MG63 (cell line): ENCODE measurements around the gene LAIR2. TPM values are rescaled to one million over a fixed set of nuclear protein-coding genes. Genes with fewer than 3 reads are reported as not detected.
"Not testable (repeated sequence)": the region's sequence is repeated elsewhere in the genome, so short reads cannot be mapped to it uniquely, and the experiment has no call there.

Experiments
- DNase-seq: peaks from one replicate; pipeline ENCODE4 v3.0.0-alpha.2; 2020
- H3K27me3 ChIP-seq: fragments of 250-450 bp; sonication (Bioruptor Pico); 2 replicates; pipeline ENCODE4 v1.5.1; 2020; ENCODE audit warnings: mild to moderate bottlenecking, moderate library complexity
- H3K36me3 ChIP-seq: fragments of 250-450 bp; sonication (Bioruptor Pico); 2 replicates; pipeline ENCODE4 v1.5.1; 2020; ENCODE audit warnings: mild to moderate bottlenecking, moderate library complexity
- H3K4me3 ChIP-seq: fragments of 250-450 bp; sonication (Bioruptor Pico); 2 replicates; pipeline ENCODE4 v1.5.1; 2020; ENCODE audit warnings: mild to moderate bottlenecking, moderate library complexity
- H3K9me3 ChIP-seq: fragments of 250-450 bp; sonication (Bioruptor Pico); 2 replicates; pipeline ENCODE4 v1.5.1; 2020; ENCODE audit warnings: mild to moderate bottlenecking, moderate library complexity
- total RNA-seq: library from RNA; depleted of rRNA; stranded (reverse); fragments of >200 nt; shearing (Covaris generic); gene quantifications from 2 replicates; pipeline ENCODE4 v1.2.3, GENCODE V29; 2014; ENCODE audit warnings: low replicate concordance

Gene LAIR2
- total RNA-seq, 1 experiment from 2014 or later: not detected

DNA sequence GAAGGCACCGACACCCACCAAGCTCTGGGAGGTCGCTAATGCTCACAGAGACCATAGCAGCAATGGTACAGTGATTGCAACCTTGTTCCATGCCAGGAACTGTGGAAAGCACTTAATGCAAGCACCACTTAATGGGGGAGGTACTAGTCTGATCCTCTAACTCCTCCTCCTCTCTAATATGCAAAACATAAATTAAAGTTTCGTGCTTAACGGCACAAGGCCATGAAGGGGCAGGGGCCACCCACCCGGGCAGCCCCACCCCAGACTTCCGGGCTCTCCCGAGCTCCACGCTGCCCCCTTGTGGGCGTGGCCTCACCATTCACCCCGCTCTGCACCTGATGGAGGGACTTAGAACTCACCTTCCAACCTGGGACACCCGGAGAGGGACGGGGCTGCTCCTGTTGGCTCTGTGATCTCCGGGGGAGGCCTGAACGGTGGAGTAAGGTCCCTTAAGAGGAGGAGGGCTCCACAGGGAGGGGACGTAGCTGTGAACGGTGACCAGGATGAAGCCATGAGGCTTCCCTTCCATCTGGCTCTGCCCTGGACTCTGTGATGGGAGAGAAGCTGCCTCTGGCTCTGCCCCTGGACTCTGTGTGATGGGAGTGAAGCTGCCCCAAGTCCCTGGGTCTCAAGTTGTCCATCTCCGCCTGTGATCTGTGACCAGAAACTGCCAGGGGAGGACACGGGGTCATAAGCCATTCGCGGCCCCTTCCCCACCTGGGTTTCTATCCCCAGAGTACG lies 6.7 kb downstream of the LAIR2 start:
- not testable (repeated sequence) for DNase-seq, H3K4me3 ChIP-seq, H3K36me3 ChIP-seq, H3K27me3 ChIP-seq, H3K9me3 ChIP-seq

DNA sequence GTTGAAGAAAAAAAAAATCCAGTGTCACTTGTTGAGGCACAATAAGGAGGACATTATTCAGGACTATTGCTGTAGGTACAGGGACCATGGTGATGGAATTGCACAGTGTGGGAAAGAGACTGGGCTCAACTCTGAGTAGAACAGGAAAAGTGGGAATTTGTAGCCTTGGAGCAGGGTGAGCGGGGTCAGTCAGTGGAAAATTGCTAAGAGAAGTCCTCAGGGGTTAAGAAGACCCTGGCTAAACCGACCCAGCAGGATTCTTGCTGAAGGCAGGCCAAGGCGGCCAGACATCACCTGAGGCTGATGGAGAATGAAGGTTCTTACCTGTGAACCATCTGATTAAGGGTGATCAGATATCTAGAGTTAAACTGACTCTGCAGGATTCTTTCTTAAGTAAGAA lies 12.5 kb downstream of the LAIR2 start:
- H3K36me3 ChIP-seq: no peaks in the 10 kb centered on the region
- no peaks in the 10 kb centered on the region; the same call in 1 of the 2 replicates for H3K9me3 ChIP-seq
- DNase-seq: no peak
- no peak overlapping the region for H3K4me3 ChIP-seq
- H3K27me3 ChIP-seq: peaks cover 8% of the 10 kb centered on the region

DNA sequence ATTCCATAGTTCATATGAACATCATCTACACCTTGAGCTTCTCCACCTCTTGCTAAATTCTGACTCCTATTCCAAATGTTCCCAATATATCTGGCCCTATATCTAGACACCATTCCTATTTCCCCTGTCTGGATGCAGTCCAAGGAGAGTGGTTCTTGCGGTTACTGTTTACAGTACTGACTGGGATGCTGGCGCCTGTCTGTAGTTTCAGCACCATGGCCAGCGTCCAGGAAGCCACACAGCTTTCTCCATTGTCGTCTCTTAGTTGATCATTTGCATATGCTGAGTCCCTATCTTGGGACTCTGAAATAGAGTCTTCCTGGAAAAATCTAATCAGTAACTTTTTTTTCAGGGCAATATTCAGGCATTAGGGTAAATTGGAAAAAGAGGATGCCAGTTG lies 14.9 kb downstream of the LAIR2 start:
- Histone ChIP-seq H3K36me3 (no peaks in the 10 kb centered on the region), H3K4me3 (no peak overlapping the region), H3K9me3 (no peaks in the 10 kb centered on the region; the same call in 1 of the 2 replicates), H3K27me3 (peaks cover 9% of the 10 kb centered on the region)
- DNase-seq: peak; percentile 62

DNA sequence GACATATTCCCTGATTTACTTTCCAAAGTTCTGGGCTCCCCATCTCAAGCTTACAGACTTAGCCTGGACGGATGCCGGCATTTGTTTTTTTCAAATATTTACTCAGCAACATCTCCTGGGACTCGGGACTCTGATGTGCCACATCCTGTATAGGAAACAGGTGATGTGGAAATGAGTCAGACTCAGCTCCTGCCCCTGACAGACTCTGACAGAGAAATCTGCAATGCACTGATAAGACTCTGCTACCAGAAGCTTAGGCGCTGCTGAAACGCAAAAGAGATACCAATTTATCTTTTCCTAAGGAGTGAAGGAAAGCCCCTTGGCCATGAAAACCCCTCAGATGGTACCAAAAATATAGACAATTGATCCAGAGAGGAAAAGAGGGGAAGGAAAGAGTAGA lies 16.2 kb downstream of the LAIR2 start:
- H3K36me3 ChIP-seq: no peaks in the 10 kb centered on the region
- no peak for DNase-seq
- H3K27me3 ChIP-seq: peaks cover 9% of the 10 kb centered on the region
- H3K9me3 ChIP-seq: no peaks in the 10 kb centered on the region; the same call in 1 of the 2 replicates
- no peak overlapping the region for H3K4me3 ChIP-seq

DNA sequence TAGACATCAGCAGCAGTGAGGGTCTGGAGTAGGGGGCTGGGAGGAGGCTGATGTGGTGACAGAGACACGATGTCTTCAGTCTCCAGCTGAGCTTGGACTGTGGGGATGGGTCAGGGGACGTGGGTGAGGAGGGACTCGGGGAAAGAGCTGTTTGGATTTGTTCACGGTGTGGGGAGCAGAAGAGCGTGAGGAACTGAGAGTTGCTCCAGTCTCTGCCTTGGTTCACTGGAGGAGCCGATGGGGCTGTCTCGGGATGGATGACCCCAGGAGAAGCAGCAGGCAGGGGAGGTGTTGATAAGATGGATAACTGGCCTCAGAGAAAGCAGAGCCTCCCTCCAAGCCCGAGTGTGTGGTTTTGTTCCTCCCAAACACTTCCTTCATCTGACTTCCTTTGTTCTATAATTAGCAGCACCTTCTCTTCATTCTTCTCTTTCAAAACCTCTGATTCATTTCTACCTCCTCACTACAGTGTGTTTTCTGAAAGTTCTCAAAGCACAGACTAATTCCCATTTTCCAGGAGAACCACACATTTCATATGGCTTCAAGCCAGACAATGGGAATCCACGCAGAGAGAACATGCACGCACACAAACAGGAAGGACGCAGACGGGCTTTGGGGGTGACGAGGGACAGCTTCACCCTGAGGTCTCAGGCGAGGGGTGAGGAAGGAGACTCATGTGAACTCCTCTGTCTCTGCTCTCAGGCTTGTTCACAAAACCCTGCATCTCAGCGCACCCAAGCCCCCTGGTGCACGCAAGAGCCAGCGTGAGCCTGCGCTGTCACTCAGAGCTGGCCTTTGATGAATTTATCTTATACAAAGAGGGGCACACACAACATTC lies 18.6 kb downstream of the LAIR2 start:
- Histone ChIP-seq H3K9me3 (no peaks in the 10 kb centered on the region; the same call in 1 of the 2 replicates), H3K4me3 (no peak overlapping the region), H3K36me3 (no peaks in the 10 kb centered on the region), H3K27me3 (peaks cover 7% of the 10 kb centered on the region)
- no peak for DNase-seq

DNA sequence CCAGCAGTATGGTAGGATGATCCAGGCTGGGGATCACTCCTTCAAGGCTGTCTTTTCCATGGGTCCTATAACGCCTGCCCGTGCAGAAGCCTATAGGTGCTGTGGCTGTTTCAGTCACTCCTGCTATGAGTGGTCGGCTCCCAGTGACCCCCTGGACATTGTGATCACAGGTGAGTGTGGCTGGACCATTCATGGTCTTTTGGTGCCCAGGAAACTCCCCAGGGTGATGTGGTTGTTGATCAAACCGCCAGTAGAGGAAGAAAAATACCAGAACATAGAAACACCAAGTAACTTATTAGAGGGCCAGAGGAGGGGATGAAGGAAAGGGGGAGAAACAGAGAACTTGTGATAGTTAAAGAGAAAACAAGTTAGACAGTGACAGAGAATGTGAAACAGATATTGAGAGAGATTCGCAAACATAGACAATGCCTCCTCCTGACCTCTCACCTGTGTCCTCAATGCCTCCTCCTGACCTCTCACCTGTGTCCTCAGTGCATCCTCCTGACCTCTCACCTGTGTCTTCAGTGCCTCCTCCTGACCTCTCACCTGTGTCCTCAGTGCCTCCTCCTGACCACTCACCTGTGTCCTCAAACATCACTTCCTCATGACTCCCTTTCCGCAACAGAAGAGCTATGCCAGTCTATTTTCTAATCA lies 19.4 kb downstream of the LAIR2 start:
- no peaks in the 10 kb centered on the region for H3K36me3 ChIP-seq
- H3K9me3 ChIP-seq: no peaks in the 10 kb centered on the region; the same call in 1 of the 2 replicates
- peaks cover 4% of the 10 kb centered on the region for H3K27me3 ChIP-seq
- H3K4me3 ChIP-seq: no peak overlapping the region
- no peak for DNase-seq

DNA sequence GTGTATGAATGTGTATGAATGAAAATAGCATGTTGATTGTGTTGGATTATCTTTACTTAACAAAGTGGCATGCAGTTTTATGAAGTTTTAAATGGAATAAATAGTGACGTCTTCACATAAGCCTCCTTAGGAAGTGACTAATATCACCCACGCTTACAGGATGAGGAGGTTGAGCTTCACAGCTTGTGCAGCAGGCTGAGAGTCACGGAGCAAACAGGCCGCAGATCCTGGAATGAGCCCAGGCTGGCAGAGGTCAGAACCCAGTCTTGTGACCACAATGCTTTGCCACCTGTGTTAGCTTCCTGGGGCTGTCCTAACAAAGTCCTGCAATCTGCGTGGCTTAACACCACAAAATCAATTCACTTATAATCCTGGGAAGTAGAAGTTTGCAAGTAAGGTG lies 20.8 kb downstream of the LAIR2 start:
- H3K36me3 ChIP-seq: no peaks in the 10 kb centered on the region
- no peak overlapping the region for H3K4me3 ChIP-seq
- H3K27me3 ChIP-seq: peaks cover 2% of the 10 kb centered on the region; the same call in 1 of the 2 replicates
- peak; percentile 91 for DNase-seq
- no peaks in the 10 kb centered on the region; the same call in 1 of the 2 replicates for H3K9me3 ChIP-seq

DNA sequence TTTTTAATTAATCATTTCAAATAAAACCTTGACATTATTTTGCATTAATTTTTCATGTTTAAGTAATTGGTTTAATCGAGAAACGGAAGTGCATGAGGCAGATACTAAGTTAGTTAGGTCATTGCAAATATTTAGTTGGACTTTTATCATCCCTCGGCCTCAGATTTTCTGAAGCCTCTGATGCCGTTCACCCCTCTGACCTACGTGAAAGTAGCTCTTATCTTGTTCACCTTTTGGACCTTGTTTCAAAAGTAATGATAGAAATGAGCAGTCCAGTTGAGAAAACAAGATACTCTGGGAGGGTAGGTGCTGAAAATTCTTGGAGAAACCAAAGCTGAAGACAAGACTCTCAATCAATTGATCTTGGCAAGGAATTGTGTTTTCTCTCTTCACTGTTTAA lies 23.0 kb downstream of the LAIR2 start:
- no peak overlapping the region for H3K4me3 ChIP-seq
- no peak for DNase-seq
- H3K36me3 ChIP-seq: no peaks in the 10 kb centered on the region
- H3K9me3 ChIP-seq: no peaks in the 10 kb centered on the region; the same call in 1 of the 2 replicates
- H3K27me3 ChIP-seq: peaks cover 17% of the 10 kb centered on the region

DNA sequence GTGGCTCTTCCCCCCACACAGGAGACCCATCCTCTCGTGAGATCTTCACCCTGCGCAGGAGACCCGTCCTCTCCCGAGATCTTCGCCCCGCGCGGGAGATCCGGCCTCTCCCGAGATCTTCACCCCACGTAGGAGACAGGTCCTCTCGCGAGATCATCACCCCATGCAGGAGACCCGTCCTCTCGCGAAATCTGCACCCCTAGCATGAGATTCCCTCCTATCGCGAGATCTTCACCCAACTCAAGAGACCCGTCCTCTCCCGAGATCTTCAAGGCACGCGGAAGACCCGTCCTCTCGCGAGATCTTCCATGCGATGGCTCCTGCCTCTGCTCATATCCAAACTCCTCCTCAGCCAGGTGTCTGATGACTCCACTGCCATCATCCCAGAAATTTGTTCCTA lies 24.3 kb downstream of the LAIR2 start:
- Histone ChIP-seq H3K27me3 (peaks cover 28% of the 10 kb centered on the region), H3K36me3 (no peaks in the 10 kb centered on the region), H3K4me3 (no peak overlapping the region), H3K9me3 (no peaks in the 10 kb centered on the region; the same call in 1 of the 2 replicates)
- DNase-seq: no peak

DNA sequence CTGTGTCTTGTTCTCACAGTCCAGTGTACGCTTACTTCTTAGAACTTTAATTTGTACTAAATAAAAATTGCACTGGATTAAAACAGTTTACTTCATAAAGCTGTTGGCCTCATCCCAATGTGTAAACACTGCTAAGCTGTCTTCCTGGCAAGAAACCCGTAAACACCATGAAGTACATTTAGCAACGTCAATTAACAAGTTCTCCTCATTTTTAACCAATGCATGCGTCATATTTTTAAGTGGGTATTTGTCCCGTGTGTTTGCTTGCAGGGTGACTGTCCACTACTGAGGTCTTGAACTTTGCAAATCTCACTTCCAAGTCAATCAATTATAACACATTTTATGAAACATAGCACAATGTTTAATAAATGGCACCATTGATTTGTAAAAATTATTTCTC lies 28.2 kb downstream of the LAIR2 start:
- no peaks in the 10 kb centered on the region for H3K9me3 ChIP-seq
- no peak overlapping the region for H3K4me3 ChIP-seq
- no peak for DNase-seq
- H3K36me3 ChIP-seq: no peaks in the 10 kb centered on the region
- H3K27me3 ChIP-seq: peaks cover 62% of the 10 kb centered on the region

DNA sequence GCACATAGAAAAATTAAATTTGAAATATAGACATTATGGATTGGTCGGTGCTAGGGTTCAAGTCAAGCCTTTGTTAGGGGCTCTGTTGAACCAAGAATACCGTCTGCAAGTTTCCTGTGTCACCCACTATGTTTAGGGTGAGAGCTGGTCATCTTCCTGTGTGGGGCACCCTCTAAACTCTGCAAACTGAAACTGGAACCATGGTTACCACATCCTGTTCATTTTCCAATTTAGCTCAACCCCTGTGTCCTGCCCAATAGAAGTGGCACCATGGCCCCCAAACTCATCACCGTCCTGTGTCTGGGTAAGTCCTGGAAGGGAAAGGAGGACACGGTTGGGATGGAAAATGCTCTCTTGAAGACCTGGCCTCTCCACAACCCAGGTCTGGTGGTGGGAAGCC lies 29.9 kb downstream of the LAIR2 start:
- DNase-seq: no peak
- Histone ChIP-seq H3K36me3 (no peaks in the 10 kb centered on the region), H3K27me3 (peaks cover 72% of the 10 kb centered on the region), H3K4me3 (no peak overlapping the region), H3K9me3 (no peaks in the 10 kb centered on the region)

DNA sequence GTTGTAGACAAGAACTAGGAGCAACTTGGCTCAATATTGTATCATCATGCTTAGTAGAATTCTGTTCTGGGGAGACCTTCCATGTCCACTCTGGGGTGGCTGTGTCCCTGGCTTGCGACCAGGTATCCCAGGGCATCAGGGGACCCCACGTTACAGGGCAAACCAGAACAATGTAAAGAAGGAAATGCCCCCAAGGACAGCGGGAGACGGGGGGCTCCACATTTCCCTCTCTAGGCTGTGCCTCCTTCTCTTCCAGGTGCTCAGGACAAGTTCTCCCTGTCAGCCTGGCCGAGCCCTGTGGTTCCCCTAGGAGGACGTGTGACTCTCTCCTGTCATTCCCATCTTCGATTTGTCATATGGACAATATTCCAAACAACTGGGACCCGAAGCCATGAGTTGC lies 30.8 kb downstream of the LAIR2 start:
- DNase-seq: no peak
- Histone ChIP-seq H3K9me3 (no peaks in the 10 kb centered on the region), H3K27me3 (peaks cover 74% of the 10 kb centered on the region), H3K4me3 (no peak overlapping the region), H3K36me3 (no peaks in the 10 kb centered on the region)

DNA sequence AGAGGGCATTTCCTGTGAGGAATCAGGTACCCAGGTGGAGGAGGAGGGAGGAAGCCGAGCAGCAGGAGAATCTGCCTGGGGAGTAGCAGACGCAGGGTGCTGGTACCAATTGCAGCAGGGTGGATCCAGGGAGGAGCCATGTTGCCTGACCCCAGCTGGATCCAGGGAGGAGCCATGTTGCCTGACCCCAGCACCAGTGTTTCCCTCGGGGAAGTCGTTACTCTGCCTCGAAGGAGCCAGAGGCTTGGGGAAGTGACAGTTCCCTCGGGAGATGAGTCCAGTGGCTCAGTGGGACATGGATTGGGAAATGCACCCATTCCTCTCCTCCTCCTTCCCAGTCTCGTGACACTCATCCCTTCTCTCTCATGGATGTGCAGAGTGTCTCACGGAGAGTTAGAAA lies 31.5 kb downstream of the LAIR2 start:
- Histone ChIP-seq H3K36me3 (no peaks in the 10 kb centered on the region), H3K9me3 (no peaks in the 10 kb centered on the region), H3K27me3 (peaks cover 68% of the 10 kb centered on the region), H3K4me3 (no peak overlapping the region)
- no peak for DNase-seq

DNA sequence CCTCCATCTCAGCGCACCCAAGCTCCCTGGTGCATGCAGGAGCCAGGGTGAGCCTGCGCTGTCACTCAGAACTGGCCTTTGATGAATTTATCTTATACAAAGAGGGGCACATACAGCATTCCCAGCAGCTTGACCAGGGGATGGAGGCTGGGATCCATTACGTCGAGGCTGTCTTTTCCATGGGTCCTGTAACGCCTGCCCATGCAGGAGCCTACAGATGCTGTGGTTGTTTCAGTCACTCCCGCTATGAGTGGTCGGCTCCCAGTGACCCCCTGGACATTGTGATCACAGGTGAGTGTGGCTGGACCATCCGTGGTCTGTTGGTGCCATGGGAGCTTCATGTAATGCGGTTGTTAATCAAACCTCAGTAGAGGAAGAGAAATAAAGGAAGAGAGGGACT lies 33.0 kb downstream of the LAIR2 start:
- H3K9me3 ChIP-seq: no peaks in the 10 kb centered on the region
- no peak for DNase-seq
- H3K36me3 ChIP-seq: no peaks in the 10 kb centered on the region

DNA sequence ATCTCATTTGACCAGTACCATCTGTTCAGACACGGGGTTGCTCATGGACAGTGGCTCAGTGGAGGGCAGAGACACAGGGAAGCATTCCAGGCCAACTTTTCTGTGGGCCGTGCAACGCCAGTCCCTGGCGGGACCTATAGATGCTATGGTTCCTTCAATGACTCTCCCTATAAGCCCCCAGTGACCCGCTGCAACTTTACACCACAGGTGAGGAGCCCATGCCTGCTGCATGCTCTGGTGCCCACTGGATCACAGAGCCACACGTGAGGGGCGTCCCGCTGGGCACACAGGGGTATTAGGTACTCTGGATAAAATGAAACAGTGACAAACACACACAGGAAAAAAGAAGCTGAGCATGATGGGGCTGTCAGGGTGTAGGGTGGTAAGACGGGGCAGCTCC lies 34.3 kb downstream of the LAIR2 start:
- Histone ChIP-seq H3K4me3 (no peak overlapping the region), H3K27me3 (peaks cover 55% of the 10 kb centered on the region), H3K9me3 (no peaks in the 10 kb centered on the region), H3K36me3 (no peaks in the 10 kb centered on the region)
- no peak for DNase-seq

More for the DNA sequence above, 33.0 kb downstream of the LAIR2 start:
- Histone ChIP-seq H3K4me3 (no peak overlapping the region), H3K27me3 (peaks cover 61% of the 10 kb centered on the region)

DNA sequence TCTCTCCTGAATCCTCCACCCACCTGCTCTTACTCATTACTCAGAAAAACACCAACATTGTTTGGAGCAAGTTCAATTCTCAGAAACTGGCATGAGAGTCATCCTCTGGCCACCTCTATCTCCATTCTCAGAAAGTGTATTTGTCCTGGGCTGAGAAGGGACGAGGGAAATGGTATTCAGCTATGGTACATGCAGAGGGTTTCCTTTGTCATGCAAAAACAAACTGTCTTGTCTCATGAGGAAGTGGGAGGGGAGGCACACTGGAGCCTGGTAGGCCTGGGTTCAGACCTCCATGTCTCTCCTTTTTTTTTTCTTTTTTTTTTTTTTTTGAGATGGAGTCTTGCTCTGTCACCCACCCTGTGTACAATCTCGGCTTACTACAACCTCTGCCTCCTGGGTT lies 39.1 kb downstream of the LAIR2 start:
- Histone ChIP-seq H3K36me3 (no peaks in the 10 kb centered on the region), H3K4me3 (no peak overlapping the region), H3K27me3 (peaks cover 27% of the 10 kb centered on the region), H3K9me3 (no peaks in the 10 kb centered on the region)
- DNase-seq: no peak

DNA sequence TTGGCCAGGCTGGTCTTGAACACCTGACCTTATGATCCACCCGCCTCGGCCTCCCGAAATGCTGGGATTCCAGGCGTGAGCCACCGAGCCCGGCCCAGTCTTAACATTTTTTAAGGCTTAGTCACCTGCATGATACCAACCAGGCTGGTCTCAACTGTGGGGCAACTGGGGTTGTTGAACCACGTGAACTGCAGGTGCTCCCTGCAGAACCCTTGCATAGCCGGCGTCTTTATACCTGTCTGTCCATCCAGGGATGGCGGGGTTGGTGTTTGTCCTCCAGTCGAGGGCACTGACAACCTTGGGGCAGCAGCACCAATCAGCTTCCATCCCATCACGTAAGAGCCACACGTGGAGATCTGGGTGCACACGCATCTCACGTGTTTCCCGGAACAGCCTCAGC lies 46.2 kb downstream of the LAIR2 start:
- peaks cover 23% of the 10 kb centered on the region for H3K27me3 ChIP-seq
- DNase-seq: no peak
- H3K9me3 ChIP-seq: no peaks in the 10 kb centered on the region
- no peaks in the 10 kb centered on the region for H3K36me3 ChIP-seq
- no peak overlapping the region for H3K4me3 ChIP-seq
